ENCODE measurements around the gene KCNH1. TPM values are rescaled to one million over a fixed set of nuclear protein-coding genes. Genes with fewer than 3 reads are reported as not detected.

Gene KCNH1
- total and polyA plus RNA-seq, 2 experiments from 2014 or later: 0.28 TPM; not detected in 1

DNA sequence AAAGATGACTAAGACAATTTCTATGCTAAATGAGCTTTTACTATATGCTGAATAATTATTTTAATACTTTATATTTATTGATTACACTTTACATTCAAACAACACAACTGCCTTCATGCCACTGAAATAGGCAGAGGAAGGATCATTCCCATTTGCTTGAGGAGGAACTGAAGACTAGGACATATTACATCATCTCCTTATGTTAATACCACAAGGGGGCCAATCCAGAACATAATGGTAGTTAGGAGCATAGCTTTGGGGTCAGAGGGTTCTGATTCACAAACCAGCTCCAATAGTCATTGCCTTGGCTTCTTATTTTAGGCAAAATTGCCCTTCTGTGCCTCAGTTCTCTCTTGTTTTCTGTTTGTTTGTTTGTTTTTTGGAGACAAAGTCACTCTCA lies 306.5 kb downstream of the KCNH1 start:
- Histone ChIP-seq H2AFZ (no peak overlapping the region), H3K9me2 (ENCODE audit: insufficient read depth) (0 out of 2 replicates have a peak, but pooled peaks cover 3% of the 10 kb centered on the region), H4K20me1 (replicated peaks; ENCODE audit: insufficient read depth) (no peaks in the 10 kb centered on the region), H3K4me3 (no peak overlapping the region), H3K27ac (ENCODE audit: low read depth) (no peak overlapping the region), H3K79me2 (replicated peaks; ENCODE audit: insufficient read depth) (no peaks in the 10 kb centered on the region), H3K4me1 (ENCODE audit: insufficient read depth) (no peaks in the 10 kb centered on the region), H3K4me2 (no peak overlapping the region), H3K27me3 (ENCODE audit: insufficient read depth) (no peaks in the 10 kb centered on the region), H3K36me3 (ENCODE audit: insufficient read depth) (no peaks in the 10 kb centered on the region), H3F3A (replicated peaks; ENCODE audit: low read depth) (no peaks in the 10 kb centered on the region)
- no peaks in the 10 kb centered on the region for H3K27me3 Mint-ChIP-seq (ENCODE audit: insufficient read depth, low read depth, poor library complexity)
- TF ChIP-seq NANOG (IDR thresholded peaks at IDR 0.05; ENCODE audit: borderline replicate concordance) (no peak), POLR2AphosphoS5 (IDR thresholded peaks at IDR 0.05; ENCODE audit: low read depth) (no peak), ZNF114 (CRISPR knock-in tag; IDR thresholded peaks at IDR 0.05) (no peak), STAT1 (IDR thresholded peaks at IDR 0.05; ENCODE audit: unreplicated experiment) (no peak), EZH2 (IDR thresholded peaks at IDR 0.05; ENCODE audit: low read depth, unreplicated experiment) (no peak), EZH2phosphoT487 (IDR thresholded peaks at IDR 0.05; ENCODE audit: unreplicated experiment) (no peak), JUNB (IDR thresholded peaks at IDR 0.05; ENCODE audit: unreplicated experiment) (no peak), CREB1 (CRISPR knock-in tag; IDR thresholded peaks at IDR 0.05; ENCODE audit: low read depth) (no peak), ZNF331 (CRISPR knock-in tag; IDR thresholded peaks at IDR 0.05; ENCODE audit: low read depth) (no peak)
- TF ChIP-seq, protein P1, sequence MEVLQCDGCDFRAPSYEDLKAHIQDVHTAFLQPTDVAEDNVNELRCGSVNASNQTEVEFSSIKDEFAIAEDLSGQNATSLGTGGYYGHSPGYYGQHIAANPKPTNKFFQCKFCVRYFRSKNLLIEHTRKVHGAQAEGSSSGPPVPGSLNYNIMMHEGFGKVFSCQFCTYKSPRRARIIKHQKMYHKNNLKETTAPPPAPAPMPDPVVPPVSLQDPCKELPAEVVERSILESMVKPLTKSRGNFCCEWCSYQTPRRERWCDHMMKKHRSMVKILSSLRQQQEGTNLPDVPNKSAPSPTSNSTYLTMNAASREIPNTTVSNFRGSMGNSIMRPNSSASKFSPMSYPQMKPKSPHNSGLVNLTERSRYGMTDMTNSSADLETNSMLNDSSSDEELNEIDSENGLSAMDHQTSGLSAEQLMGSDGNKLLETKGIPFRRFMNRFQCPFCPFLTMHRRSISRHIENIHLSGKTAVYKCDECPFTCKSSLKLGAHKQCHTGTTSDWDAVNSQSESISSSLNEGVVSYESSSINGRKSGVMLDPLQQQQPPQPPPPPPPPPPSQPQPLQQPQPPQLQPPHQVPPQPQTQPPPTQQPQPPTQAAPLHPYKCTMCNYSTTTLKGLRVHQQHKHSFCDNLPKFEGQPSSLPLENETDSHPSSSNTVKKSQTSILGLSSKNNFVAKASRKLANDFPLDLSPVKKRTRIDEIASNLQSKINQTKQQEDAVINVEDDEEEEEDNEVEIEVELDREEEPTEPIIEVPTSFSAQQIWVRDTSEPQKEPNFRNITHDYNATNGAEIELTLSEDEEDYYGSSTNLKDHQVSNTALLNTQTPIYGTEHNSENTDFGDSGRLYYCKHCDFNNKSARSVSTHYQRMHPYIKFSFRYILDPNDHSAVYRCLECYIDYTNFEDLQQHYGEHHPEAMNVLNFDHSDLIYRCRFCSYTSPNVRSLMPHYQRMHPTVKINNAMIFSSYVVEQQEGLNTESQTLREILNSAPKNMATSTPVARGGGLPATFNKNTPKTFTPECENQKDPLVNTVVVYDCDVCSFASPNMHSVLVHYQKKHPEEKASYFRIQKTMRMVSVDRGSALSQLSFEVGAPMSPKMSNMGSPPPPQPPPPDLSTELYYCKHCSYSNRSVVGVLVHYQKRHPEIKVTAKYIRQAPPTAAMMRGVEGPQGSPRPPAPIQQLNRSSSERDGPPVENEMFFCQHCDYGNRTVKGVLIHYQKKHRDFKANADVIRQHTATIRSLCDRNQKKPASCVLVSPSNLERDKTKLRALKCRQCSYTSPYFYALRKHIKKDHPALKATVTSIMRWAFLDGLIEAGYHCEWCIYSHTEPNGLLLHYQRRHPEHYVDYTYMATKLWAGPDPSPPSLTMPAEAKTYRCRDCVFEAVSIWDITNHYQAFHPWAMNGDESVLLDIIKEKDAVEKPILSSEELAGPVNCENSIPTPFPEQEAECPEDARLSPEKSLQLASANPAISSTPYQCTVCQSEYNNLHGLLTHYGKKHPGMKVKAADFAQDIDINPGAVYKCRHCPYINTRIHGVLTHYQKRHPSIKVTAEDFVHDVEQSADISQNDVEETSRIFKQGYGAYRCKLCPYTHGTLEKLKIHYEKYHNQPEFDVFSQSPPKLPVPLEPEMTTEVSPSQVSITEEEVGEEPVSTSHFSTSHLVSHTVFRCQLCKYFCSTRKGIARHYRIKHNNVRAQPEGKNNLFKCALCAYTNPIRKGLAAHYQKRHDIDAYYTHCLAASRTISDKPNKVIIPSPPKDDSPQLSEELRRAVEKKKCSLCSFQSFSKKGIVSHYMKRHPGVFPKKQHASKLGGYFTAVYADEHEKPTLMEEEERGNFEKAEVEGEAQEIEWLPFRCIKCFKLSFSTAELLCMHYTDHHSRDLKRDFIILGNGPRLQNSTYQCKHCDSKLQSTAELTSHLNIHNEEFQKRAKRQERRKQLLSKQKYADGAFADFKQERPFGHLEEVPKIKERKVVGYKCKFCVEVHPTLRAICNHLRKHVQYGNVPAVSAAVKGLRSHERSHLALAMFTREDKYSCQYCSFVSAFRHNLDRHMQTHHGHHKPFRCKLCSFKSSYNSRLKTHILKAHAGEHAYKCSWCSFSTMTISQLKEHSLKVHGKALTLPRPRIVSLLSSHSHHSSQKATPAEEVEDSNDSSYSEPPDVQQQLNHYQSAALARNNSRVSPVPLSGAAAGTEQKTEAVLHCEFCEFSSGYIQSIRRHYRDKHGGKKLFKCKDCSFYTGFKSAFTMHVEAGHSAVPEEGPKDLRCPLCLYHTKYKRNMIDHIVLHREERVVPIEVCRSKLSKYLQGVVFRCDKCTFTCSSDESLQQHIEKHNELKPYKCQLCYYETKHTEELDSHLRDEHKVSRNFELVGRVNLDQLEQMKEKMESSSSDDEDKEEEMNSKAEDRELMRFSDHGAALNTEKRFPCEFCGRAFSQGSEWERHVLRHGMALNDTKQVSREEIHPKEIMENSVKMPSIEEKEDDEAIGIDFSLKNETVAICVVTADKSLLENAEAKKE (CRISPR knock-in tag; IDR thresholded peaks at IDR 0.05): no peak
- TF ChIP-seq, protein P2, sequence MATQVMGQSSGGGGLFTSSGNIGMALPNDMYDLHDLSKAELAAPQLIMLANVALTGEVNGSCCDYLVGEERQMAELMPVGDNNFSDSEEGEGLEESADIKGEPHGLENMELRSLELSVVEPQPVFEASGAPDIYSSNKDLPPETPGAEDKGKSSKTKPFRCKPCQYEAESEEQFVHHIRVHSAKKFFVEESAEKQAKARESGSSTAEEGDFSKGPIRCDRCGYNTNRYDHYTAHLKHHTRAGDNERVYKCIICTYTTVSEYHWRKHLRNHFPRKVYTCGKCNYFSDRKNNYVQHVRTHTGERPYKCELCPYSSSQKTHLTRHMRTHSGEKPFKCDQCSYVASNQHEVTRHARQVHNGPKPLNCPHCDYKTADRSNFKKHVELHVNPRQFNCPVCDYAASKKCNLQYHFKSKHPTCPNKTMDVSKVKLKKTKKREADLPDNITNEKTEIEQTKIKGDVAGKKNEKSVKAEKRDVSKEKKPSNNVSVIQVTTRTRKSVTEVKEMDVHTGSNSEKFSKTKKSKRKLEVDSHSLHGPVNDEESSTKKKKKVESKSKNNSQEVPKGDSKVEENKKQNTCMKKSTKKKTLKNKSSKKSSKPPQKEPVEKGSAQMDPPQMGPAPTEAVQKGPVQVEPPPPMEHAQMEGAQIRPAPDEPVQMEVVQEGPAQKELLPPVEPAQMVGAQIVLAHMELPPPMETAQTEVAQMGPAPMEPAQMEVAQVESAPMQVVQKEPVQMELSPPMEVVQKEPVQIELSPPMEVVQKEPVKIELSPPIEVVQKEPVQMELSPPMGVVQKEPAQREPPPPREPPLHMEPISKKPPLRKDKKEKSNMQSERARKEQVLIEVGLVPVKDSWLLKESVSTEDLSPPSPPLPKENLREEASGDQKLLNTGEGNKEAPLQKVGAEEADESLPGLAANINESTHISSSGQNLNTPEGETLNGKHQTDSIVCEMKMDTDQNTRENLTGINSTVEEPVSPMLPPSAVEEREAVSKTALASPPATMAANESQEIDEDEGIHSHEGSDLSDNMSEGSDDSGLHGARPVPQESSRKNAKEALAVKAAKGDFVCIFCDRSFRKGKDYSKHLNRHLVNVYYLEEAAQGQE (IDR thresholded peaks at IDR 0.05; ENCODE audit: unreplicated experiment): no peak
- TF ChIP-seq, protein P3, sequence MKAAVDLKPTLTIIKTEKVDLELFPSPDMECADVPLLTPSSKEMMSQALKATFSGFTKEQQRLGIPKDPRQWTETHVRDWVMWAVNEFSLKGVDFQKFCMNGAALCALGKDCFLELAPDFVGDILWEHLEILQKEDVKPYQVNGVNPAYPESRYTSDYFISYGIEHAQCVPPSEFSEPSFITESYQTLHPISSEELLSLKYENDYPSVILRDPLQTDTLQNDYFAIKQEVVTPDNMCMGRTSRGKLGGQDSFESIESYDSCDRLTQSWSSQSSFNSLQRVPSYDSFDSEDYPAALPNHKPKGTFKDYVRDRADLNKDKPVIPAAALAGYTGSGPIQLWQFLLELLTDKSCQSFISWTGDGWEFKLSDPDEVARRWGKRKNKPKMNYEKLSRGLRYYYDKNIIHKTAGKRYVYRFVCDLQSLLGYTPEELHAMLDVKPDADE (IDR thresholded peaks at IDR 0.05): no peak
- TF ChIP-seq, protein P4, sequence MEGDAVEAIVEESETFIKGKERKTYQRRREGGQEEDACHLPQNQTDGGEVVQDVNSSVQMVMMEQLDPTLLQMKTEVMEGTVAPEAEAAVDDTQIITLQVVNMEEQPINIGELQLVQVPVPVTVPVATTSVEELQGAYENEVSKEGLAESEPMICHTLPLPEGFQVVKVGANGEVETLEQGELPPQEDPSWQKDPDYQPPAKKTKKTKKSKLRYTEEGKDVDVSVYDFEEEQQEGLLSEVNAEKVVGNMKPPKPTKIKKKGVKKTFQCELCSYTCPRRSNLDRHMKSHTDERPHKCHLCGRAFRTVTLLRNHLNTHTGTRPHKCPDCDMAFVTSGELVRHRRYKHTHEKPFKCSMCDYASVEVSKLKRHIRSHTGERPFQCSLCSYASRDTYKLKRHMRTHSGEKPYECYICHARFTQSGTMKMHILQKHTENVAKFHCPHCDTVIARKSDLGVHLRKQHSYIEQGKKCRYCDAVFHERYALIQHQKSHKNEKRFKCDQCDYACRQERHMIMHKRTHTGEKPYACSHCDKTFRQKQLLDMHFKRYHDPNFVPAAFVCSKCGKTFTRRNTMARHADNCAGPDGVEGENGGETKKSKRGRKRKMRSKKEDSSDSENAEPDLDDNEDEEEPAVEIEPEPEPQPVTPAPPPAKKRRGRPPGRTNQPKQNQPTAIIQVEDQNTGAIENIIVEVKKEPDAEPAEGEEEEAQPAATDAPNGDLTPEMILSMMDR (conservative IDR thresholded peaks at IDR 0.05; ENCODE audit: low read depth in 2 of 2): no peak
- no peak for DNase-seq (ENCODE audit: low spot score)
- no peaks in the 10 kb centered on the region for H3K4me1 Mint-ChIP-seq
- H3K9me3 Mint-ChIP-seq: no peaks in the 10 kb centered on the region
- no peak overlapping the region; the same call in 1 of the 2 replicates for H3K27ac Mint-ChIP-seq
- no peak overlapping the region for H3K4me3 Mint-ChIP-seq
- H3K36me3 Mint-ChIP-seq (ENCODE audit: low read depth): no peaks in the 10 kb centered on the region
- no peak for ATAC-seq

Measured in GM23338 (cell line).